PC-9 (cell line): ENCODE results near the gene SCAMP1. TPM values are rescaled to one million over a fixed set of nuclear protein-coding genes. Genes with fewer than 3 reads are reported as not detected.

Experiments used
- BruUV-seq: library from RNA; stranded (reverse); fragments of 400-500 nt; replicated peaks from 2 replicates; lab custom pipeline; 2021; lab: Mats Ljungman, UMichigan
- CTCF ChIA-PET: fragments of 300-600 bp; sonication (Branson Sonifier 250); formaldehyde crosslinking; loops from one replicate; lab custom pipeline; 2022; ENCODE audit warnings: antibody characterized with exemption; lab: Charles Lee
- POLR2A ChIA-PET: fragments of 300-600 bp; sonication (Branson Sonifier 250); formaldehyde crosslinking; loops from one replicate; lab custom pipeline; 2022; ENCODE audit warnings: antibody characterized with exemption; ENCODE audit not compliant: unreplicated experiment; lab: Charles Lee
- DNase-seq, 2 experiments: peaks; one replicate each; pipeline versions ENCODE4 v3.0.0 to v3.0.0-alpha.2; 2015 to 2022; ENCODE audit warnings: mixed read lengths in 1 of 2
- H2AFZ ChIP-seq: fragments of 200-600 bp; sonication (generic); 2 replicates; pipeline ENCODE4 v1.8.1; 2017; ENCODE audit warnings: antibody characterized with exemption
- H3F3A ChIP-seq: fragments of 200-600 bp; sonication (generic); 2 replicates; pipeline ENCODE4 v1.8.1; 2017; ENCODE audit warnings: antibody characterized with exemption, mild to moderate bottlenecking, low read depth; ENCODE audit not compliant: insufficient read depth
- H3K27ac ChIP-seq: fragments of 200-600 bp; sonication (generic); 2 replicates; pipeline ENCODE4 v1.6.1; 2016; ENCODE audit warnings: mixed run types
- H3K27me3 ChIP-seq: fragments of 200-600 bp; sonication (generic); 2 replicates; pipeline ENCODE4 v1.6.1; 2016; ENCODE audit warnings: low read depth, mixed run types; ENCODE audit not compliant: insufficient read depth
- H3K36me3 ChIP-seq: fragments of 200-600 bp; sonication (generic); 2 replicates; pipeline ENCODE4 v1.6.1; 2016; ENCODE audit warnings: low read depth, mixed run types
- H3K4me1 ChIP-seq: fragments of 200-600 bp; sonication (generic); replicated peaks from 2 replicates; pipeline ENCODE4 v1.6.1; 2016; ENCODE audit warnings: mixed run types; ENCODE audit not compliant: insufficient read depth
- H3K4me2 ChIP-seq: fragments of 200-600 bp; sonication (generic); 2 replicates; pipeline ENCODE4 v1.6.1; 2017; ENCODE audit warnings: mixed run types
- H3K4me3 ChIP-seq: fragments of 200-600 bp; sonication (generic); 2 replicates; pipeline ENCODE4 v1.6.1; 2016; ENCODE audit warnings: mixed run types
- H3K79me2 ChIP-seq: fragments of 200-600 bp; sonication (generic); 2 replicates; pipeline ENCODE4 v1.6.1; 2017; ENCODE audit warnings: low read depth, mixed run types
- H3K9me2 ChIP-seq: fragments of 200-600 bp; sonication (generic); 2 replicates; pipeline ENCODE4 v1.8.1; 2017; ENCODE audit warnings: mild to moderate bottlenecking; ENCODE audit not compliant: insufficient read depth
- H3K9me3 ChIP-seq: fragments of 200-600 bp; sonication (generic); 2 replicates; pipeline ENCODE4 v1.8.1; 2016; ENCODE audit warnings: low read depth; ENCODE audit not compliant: insufficient read depth
- H4K20me1 ChIP-seq: fragments of 200-600 bp; sonication (generic); 2 replicates; pipeline ENCODE4 v1.8.1; 2017; ENCODE audit not compliant: insufficient read depth
- CTCF ChIP-seq: fragments of 200-600 bp; sonication (generic); conservative IDR thresholded peaks from 2 replicates; pipeline ENCODE4 v1.6.1; 2017; ENCODE audit warnings: mixed run types, antibody characterized with exemption, mild to moderate bottlenecking, moderate library complexity
- EZH2 ChIP-seq: fragments of 200-600 bp; sonication (generic); IDR thresholded peaks from 2 replicates; pipeline ENCODE4 v1.8.0; 2017; ENCODE audit warnings: antibody characterized with exemption, low read depth
- intact Hi-C: fragments of 100-400 bp; cut with micrococcal nuclease; formaldehyde crosslinking; loops from one replicate; pipeline ENCODE4 v1.10.0; 2022; ENCODE audit not compliant: unreplicated experiment
- total RNA-seq: library from RNA; stranded (reverse); gene quantifications from 2 replicates; pipeline ENCODE4 v1.2.3, GENCODE V29; 2021

SCAMP1 gene
- total RNA-seq, 1 experiment from 2014 or later, result 38.7 TPM

- Histone ChIP-seq H4K20me1 (no peaks in the 10 kb centered on the region), H3K36me3 (no peaks in the 10 kb centered on the region), H3K27me3 (no peaks in the 10 kb centered on the region), H3K27ac (peak overlapping the region; percentile 86; the same call in 1 of the 2 replicates), H3K9me3 (no peaks in the 10 kb centered on the region), H3K4me1 (peaks cover 46% of the 10 kb centered on the region), H3K79me2 (peaks cover 24% of the 10 kb centered on the region; the same call in 1 of the 2 replicates), H3K9me2 (no peaks in the 10 kb centered on the region), H2AFZ (no peak overlapping the region), H3F3A (peaks cover 25% of the 10 kb centered on the region), H3K4me2 (no peak overlapping the region), H3K4me3 (no peak overlapping the region)
- no peak for DNase-seq
- intact Hi-C loops, result no loop called here
- TF ChIP-seq EZH2 (no peak), CTCF (no peak)
- no TSS peak for BruUV-seq
- ChIA-PET POLR2A (interaction anchor here (0.6 kb wide), 1 partner anchor 9 kb away, joined by 3 read pairs; no protein-coding TSS in a partner anchor), CTCF (no interaction called here)
Measured at GRCh38 chr5:78527925-78528324, 167.5 kb downstream of the SCAMP1 start.

Other genes with a start within 250 kb of the SCAMP1 start
- 36.7 and 44.0 TPM in 2 replicates for gene AP3B1, start 65.9 kb upstream of the SCAMP1 start, total RNA-seq